ENCODE data around the gene LSM10.

The LSM10 gene

DNA sequence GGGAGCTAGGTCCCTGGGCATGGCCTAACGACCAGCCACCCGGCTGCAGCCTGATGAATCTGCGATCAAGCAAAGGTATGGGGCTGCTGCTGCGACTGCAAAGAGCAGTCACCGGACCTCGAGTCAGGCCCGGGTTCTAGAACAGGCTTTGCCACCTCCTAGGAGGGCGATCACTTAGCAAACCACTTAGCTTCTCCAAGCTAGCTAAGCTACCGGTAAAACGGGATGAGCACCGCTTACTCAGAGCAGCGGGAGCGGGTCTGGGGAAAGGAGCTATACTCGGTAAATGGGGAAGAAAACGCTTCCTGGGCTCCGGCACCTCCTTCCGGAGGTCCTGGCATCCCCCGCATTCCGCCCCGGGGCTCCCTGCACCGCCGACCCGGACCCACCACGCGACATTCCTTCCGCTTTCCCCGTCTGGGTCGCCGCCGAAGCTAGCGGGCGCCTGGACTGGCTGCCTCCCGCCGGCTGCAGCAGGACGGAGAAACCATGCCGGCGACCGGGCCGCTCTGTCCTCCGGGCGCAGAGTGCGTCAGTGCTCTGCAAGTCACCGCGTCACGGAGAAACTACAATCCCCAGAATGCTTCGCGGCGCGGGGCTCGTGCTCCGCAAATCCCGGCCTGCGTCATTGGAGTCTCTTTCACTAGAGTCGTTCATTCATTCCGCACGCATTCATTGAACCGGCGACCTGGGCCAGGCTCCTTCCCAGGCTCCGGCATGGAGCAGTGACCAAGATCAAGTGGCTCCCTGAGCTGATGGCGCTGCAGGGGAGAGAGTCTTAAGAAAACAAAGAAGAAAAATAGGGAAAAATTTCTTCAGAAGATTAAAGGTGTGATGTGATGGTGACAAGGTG lies at the start of gene LSM10:
Gene LSM10 (minus strand): TSS at position 531 of the 853 bp plus-strand sequence. CDS start 3,779 bp downstream, outside the sequence.
- Mint-ChIP-seq H3K36me3 (ENCODE audit: low read depth) (peaks cover 36% of the 10 kb centered on the region), H3K4me1 (ENCODE audit: low read depth) (peaks cover 49% of the 10 kb centered on the region), H3K4me3 (peak within 1 kb of the TSS; percentile 93), H3K9me3 (no peaks in the 10 kb centered on the region), H3K27me3 (no peaks in the 10 kb centered on the region), H3K27ac (peak within 1 kb of the TSS; percentile 95)
- intact Hi-C loops (cut with micrococcal nuclease), result loop anchor here (1.0 kb wide), 1 partner anchor 11 kb away; no protein-coding TSS in a partner anchor

DNA sequence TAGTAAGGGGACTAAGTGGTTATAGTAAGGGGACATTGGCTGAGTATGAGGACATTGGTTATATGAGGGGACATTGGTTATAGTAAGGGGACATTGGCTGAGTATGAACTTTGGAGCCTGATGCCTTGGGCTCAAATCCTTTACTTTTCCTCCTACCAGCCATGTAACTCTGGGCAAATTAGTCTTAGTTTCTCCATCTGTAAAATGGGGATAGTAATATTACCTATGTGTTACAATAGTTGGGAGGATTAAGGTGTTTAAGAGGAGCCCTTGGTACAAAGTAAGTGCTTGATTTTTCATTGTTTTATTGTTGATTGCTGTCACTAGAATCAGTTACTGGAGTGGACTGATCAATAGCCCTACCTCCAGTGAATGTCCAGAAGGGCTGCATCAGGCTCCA lies 49.7 kb upstream of the LSM10 start:
- Mint-ChIP-seq H3K4me1 (ENCODE audit: low read depth) (peaks cover 40% of the 10 kb centered on the region), H3K36me3 (ENCODE audit: low read depth) (no peaks in the 10 kb centered on the region), H3K27ac (peak overlapping the region; percentile 51), H3K9me3 (no peaks in the 10 kb centered on the region), H3K27me3 (no peaks in the 10 kb centered on the region), H3K4me3 (no peak overlapping the region)
- intact Hi-C loops (cut with micrococcal nuclease), result loop anchor here (5.0 kb wide), 1 partner anchor 70 kb away; no protein-coding TSS in a partner anchor

DNA sequence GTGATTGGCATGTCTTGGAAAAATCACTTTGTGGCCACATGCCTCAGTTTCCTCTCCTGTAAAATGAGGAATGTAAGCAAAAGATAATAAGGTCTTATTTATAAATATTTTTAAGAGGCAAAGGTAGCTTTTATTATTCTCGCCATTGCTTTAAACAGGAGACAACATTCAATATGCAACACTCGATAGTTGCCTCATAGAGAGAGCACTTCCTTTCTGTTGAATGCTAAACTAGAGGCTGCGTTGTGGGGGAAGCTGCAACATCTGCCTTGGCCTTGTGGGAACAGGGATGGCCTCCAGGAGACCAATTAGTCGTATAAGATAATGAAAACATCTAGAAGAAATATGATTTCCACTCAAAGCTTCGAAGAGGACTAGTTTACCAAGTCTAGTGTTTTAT lies 49.0 kb upstream of the LSM10 start:
- H3K4me3 Mint-ChIP-seq, result no peak overlapping the region
- peaks cover 36% of the 10 kb centered on the region for H3K4me1 Mint-ChIP-seq (ENCODE audit: low read depth)
- peak overlapping the region; percentile 51 for H3K27ac Mint-ChIP-seq
- intact Hi-C loops (cut with micrococcal nuclease), result loop anchor here (5.0 kb wide), 1 partner anchor 71 kb away; no protein-coding TSS in a partner anchor
- H3K9me3 Mint-ChIP-seq, result no peaks in the 10 kb centered on the region
- no peaks in the 10 kb centered on the region for H3K27me3 Mint-ChIP-seq
- no peaks in the 10 kb centered on the region for H3K36me3 Mint-ChIP-seq (ENCODE audit: low read depth)

- Mint-ChIP-seq H3K36me3 (ENCODE audit: low read depth) (no peaks in the 10 kb centered on the region), H3K27ac (peak overlapping the region; percentile 51), H3K9me3 (no peaks in the 10 kb centered on the region), H3K4me1 (ENCODE audit: low read depth) (peaks cover 31% of the 10 kb centered on the region), H3K27me3 (no peaks in the 10 kb centered on the region), H3K4me3 (no peak overlapping the region)
- intact Hi-C loops (cut with micrococcal nuclease), result loop anchor here (5.0 kb wide), 1 partner anchor 71 kb away; no protein-coding TSS in a partner anchor
These were observed 48.6 kb upstream of the LSM10 start for GRCh38 chr1:36446271-36446670.

GRCh38 chr1:36443297-36443696 lies 45.6 kb upstream of the LSM10 start:
- intact Hi-C loops (cut with micrococcal nuclease), result no loop called here
- Mint-ChIP-seq H3K27ac (no peak overlapping the region), H3K4me3 (no peak overlapping the region), H3K4me1 (ENCODE audit: low read depth) (peaks cover 15% of the 10 kb centered on the region), H3K36me3 (ENCODE audit: low read depth) (no peaks in the 10 kb centered on the region), H3K9me3 (no peaks in the 10 kb centered on the region), H3K27me3 (no peaks in the 10 kb centered on the region)

DNA sequence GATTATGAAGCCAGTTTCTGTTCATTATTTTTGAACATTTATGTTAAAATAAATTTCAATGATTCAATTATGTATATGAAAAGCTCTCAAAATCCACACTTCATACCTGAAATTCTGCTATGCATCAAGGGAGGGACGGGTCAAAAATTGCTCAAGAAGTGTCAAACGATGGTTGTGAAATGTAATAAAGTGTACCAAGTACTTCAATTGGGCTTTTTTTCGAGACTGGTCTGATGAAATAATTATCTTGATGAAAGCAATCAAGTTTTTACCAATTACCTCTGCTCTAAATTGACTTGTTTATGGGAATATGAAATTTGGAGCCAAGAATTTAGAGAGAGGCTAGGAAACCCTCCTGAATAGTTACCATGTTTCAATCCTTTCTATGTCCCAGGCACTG lies 44.6 kb upstream of the LSM10 start:
- Mint-ChIP-seq H3K36me3 (ENCODE audit: low read depth) (no peaks in the 10 kb centered on the region), H3K27ac (no peak overlapping the region), H3K4me1 (ENCODE audit: low read depth) (peaks cover 14% of the 10 kb centered on the region), H3K4me3 (no peak overlapping the region), H3K9me3 (no peaks in the 10 kb centered on the region), H3K27me3 (no peaks in the 10 kb centered on the region)
- intact Hi-C loops (cut with micrococcal nuclease), result no loop called here

DNA sequence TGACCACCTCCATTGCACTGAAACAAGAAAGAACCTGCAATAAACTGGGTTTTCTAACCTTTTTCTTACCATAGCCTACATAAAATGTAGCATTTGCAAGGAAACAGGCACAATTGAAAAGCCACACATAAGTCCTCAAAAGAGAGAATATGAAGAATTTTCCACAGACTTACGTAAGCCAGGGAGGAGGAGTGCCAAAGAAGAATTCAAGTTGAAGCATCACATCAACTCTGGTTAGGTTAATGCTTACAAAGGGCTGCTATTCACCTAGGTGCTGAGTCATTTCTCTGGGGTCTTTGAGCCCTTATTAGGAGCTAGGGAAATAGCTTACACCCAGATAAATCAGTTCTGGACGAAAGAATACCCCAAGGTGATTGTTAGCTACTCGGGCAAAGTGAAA lies 42.9 kb upstream of the LSM10 start:
- no peaks in the 10 kb centered on the region for H3K36me3 Mint-ChIP-seq (ENCODE audit: low read depth)
- no peak overlapping the region for H3K27ac Mint-ChIP-seq
- H3K4me1 Mint-ChIP-seq (ENCODE audit: low read depth), result no peaks in the 10 kb centered on the region
- no peaks in the 10 kb centered on the region for H3K9me3 Mint-ChIP-seq
- H3K4me3 Mint-ChIP-seq, result no peak overlapping the region
- no peaks in the 10 kb centered on the region for H3K27me3 Mint-ChIP-seq
- intact Hi-C loops (cut with micrococcal nuclease), result no loop called here

GRCh38 chr1:36440044-36440443 lies 42.3 kb upstream of the LSM10 start:
- H3K36me3 Mint-ChIP-seq (ENCODE audit: low read depth), result no peaks in the 10 kb centered on the region
- H3K4me1 Mint-ChIP-seq (ENCODE audit: low read depth), result no peaks in the 10 kb centered on the region
- intact Hi-C loops (cut with micrococcal nuclease), result no loop called here
- no peak overlapping the region for H3K4me3 Mint-ChIP-seq
- H3K27ac Mint-ChIP-seq, result no peak overlapping the region
- no peaks in the 10 kb centered on the region for H3K27me3 Mint-ChIP-seq
- no peaks in the 10 kb centered on the region for H3K9me3 Mint-ChIP-seq

DNA sequence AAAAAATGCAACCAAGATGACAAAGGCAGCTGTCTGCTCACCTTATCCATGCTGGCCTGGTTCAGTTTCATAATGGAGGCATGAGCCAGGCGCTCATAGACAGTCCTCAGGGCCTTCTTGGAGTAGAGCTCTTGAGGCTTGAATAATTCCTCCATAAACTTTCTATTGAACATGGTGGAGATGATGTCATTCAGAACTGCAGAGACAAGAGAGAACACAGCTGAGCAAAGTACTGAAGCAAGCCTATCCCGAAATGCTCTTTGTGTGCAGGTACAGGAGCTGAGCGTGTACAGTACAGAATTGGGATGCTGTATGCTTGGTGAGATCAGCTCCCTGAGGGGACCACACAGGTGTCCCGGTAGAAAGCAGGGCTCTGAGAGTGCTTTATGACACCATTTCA lies 41.0 kb upstream of the LSM10 start:
- H3K9me3 Mint-ChIP-seq, result no peaks in the 10 kb centered on the region
- intact Hi-C loops (cut with micrococcal nuclease), result no loop called here
- H3K27ac Mint-ChIP-seq, result no peak overlapping the region
- no peaks in the 10 kb centered on the region for H3K36me3 Mint-ChIP-seq (ENCODE audit: low read depth)
- no peaks in the 10 kb centered on the region for H3K4me1 Mint-ChIP-seq (ENCODE audit: low read depth)
- no peak overlapping the region for H3K4me3 Mint-ChIP-seq
- H3K27me3 Mint-ChIP-seq, result no peaks in the 10 kb centered on the region

- Mint-ChIP-seq H3K27me3 (no peaks in the 10 kb centered on the region), H3K4me1 (ENCODE audit: low read depth) (no peaks in the 10 kb centered on the region), H3K9me3 (no peaks in the 10 kb centered on the region), H3K36me3 (ENCODE audit: low read depth) (peaks cover 2% of the 10 kb centered on the region), H3K27ac (no peak overlapping the region), H3K4me3 (no peak overlapping the region)
- intact Hi-C loops (cut with micrococcal nuclease), result no loop called here
These were observed 39.1 kb upstream of the LSM10 start for GRCh38 chr1:36436821-36437220.

GRCh38 chr1:36433102-36433501 lies 35.4 kb upstream of the LSM10 start:
- Mint-ChIP-seq H3K27ac (no peak overlapping the region), H3K36me3 (ENCODE audit: low read depth) (peaks cover 10% of the 10 kb centered on the region), H3K9me3 (no peaks in the 10 kb centered on the region), H3K4me1 (ENCODE audit: low read depth) (no peaks in the 10 kb centered on the region), H3K27me3 (no peaks in the 10 kb centered on the region), H3K4me3 (no peak overlapping the region)
- intact Hi-C loops (cut with micrococcal nuclease), result no loop called here

DNA sequence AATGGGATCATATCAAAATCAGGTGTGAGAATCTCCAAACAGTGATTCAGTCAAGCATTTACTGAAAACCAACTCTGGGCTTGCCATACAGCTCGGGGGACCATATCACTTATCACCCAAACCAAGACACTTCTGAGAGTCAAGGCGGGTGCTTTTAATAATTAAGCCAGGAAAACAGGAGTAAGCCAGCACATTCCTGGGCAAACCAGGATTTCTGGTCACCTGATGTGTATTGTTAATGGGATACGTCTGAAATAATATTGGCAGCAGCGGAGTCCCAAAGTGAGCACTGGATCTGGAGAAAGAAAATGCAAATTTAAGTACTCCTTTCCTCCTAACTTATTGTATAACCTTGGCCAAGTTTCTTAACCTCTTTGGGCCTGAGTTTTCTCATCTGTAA lies 34.9 kb upstream of the LSM10 start:
- no peak overlapping the region for H3K4me3 Mint-ChIP-seq
- no peaks in the 10 kb centered on the region for H3K4me1 Mint-ChIP-seq (ENCODE audit: low read depth)
- no peaks in the 10 kb centered on the region for H3K27me3 Mint-ChIP-seq
- intact Hi-C loops (cut with micrococcal nuclease), result no loop called here
- H3K27ac Mint-ChIP-seq, result no peak overlapping the region
- H3K36me3 Mint-ChIP-seq (ENCODE audit: low read depth), result peaks cover 10% of the 10 kb centered on the region
- no peaks in the 10 kb centered on the region for H3K9me3 Mint-ChIP-seq

- Mint-ChIP-seq H3K4me1 (ENCODE audit: low read depth) (peaks cover 5% of the 10 kb centered on the region), H3K27me3 (no peaks in the 10 kb centered on the region), H3K27ac (no peak overlapping the region), H3K4me3 (no peak overlapping the region), H3K36me3 (ENCODE audit: low read depth) (peaks cover 9% of the 10 kb centered on the region), H3K9me3 (no peaks in the 10 kb centered on the region)
- intact Hi-C loops (cut with micrococcal nuclease), result no loop called here
These were observed 28.1 kb upstream of the LSM10 start for GRCh38 chr1:36425791-36426190.

- Mint-ChIP-seq H3K4me3 (no peak overlapping the region), H3K27ac (no peak overlapping the region)
These were observed 23.9 kb upstream of the LSM10 start for GRCh38 chr1:36421649-36422048.

More at GRCh38 chr1:36421649-36422048, 23.9 kb upstream of the LSM10 start:
- intact Hi-C loops (cut with micrococcal nuclease), result loop anchor here (2.0 to 5.0 kb wide), 2 partner anchors 34 to 53 kb away; partner anchors contain the start of gene STK40
- peaks cover 9% of the 10 kb centered on the region for H3K4me1 Mint-ChIP-seq (ENCODE audit: low read depth)
- peaks cover 11% of the 10 kb centered on the region for H3K36me3 Mint-ChIP-seq (ENCODE audit: low read depth)
- no peaks in the 10 kb centered on the region for H3K27me3 Mint-ChIP-seq
- no peaks in the 10 kb centered on the region for H3K9me3 Mint-ChIP-seq

Data from dendritic cell treated with granulocyte-macrophage colony-stimulating factor and Interleukin-4, amounts not matched to agents 40 ng/mL and 50 ng/mL, for 4 days (primary cell).